Esophagus muscularis mucosa (tissue), 4 donors: ENCODE results near the gene CCDC92.

Source experiments
- EP300 ChIP-seq: sonication (generic); formaldehyde crosslinking; IDR thresholded peaks from one replicate; pipeline ENCODE4 v1.6.1; 2017; ENCODE audit warnings: antibody characterized with exemption
- POLR2A ChIP-seq: fragments of 450-650 bp; IDR thresholded peaks from one replicate; pipeline ENCODE4 v1.6.1; 2017; ENCODE audit warnings: antibody characterized with exemption, moderate library complexity, mild to moderate bottlenecking, low read depth
- POLR2AphosphoS5 ChIP-seq, 2 donors: sonication (generic); formaldehyde crosslinking; IDR thresholded peaks; one replicate each; pipeline ENCODE4 v1.6.1; 2017; ENCODE audit warnings: antibody characterized with exemption in 2 of 2
- TF ChIP-seq, protein P1 (sequence below), 3 experiments: fragments of 200-600 bp in 2 of 3; fragments of 450-650 bp in 1 of 3; sonication (generic) in 2 of 3; IDR thresholded peaks; one replicate each; pipeline ENCODE4 v1.5.1; 2017 to 2019; ENCODE audit warnings: antibody characterized with exemption in 3 of 3, mild to moderate bottlenecking in 2 of 3, moderate library complexity in 1 of 3

DNA sequence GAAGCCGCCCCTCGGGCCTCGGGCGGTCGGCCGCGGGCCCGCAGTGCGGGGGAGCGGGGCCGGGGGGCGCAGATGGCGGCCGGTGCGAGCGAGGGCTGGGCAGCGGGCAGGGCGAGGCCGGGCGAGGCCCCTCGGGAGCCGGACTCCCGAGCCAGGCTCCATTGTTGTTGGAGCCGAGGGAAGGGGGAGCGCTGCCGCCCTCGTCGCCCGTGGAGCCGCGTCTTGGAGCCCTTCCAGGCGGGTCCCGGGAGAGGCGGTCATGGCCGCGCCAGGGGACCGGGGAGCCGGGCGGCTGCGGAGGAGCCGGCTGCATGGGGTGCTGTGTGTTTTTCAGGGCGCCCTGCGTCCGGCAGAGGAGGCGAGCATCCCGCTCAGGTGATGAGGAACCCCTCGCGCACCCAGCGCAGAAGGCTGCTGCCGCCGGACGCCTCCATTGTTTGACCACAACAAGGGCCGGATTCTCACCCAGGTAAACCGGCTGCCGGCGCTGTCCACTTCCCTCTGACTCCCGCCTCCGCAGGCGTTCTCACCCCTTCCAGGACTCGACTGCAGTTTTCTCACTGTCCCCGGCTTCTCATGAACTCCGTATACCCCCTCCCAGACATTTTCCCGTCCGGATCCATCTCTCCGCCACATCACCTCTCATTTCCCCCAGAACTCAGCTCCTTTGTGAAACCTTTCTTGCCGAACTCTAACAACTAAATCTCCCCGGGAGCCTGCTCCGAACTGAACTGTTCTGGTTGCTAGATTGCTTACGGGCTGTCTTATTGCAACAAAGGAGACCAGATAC, 1.1 kb upstream of the CCDC92 start:
- TF ChIP-seq POLR2A (no peak), POLR2AphosphoS5 (IDR thresholded peaks at IDR 0.05) (no peak), EP300 (no peak)
- TF ChIP-seq, protein P1, sequence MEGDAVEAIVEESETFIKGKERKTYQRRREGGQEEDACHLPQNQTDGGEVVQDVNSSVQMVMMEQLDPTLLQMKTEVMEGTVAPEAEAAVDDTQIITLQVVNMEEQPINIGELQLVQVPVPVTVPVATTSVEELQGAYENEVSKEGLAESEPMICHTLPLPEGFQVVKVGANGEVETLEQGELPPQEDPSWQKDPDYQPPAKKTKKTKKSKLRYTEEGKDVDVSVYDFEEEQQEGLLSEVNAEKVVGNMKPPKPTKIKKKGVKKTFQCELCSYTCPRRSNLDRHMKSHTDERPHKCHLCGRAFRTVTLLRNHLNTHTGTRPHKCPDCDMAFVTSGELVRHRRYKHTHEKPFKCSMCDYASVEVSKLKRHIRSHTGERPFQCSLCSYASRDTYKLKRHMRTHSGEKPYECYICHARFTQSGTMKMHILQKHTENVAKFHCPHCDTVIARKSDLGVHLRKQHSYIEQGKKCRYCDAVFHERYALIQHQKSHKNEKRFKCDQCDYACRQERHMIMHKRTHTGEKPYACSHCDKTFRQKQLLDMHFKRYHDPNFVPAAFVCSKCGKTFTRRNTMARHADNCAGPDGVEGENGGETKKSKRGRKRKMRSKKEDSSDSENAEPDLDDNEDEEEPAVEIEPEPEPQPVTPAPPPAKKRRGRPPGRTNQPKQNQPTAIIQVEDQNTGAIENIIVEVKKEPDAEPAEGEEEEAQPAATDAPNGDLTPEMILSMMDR (IDR thresholded peaks at IDR 0.05), result no peak
